Suppressor macrophage (primary cell): Measurements from ENCODE around the gene TET3.
A peak's percentile ranks its signal among the peaks of the same experiment; 100 is the strongest.
"Not testable (repeated sequence)": the region's sequence is repeated elsewhere in the genome, so short reads cannot be mapped to it uniquely, and the experiment has no call there.

ENCODE experiments used
- DNase-seq, 4 experiments: peaks; one replicate each; pipeline ENCODE4 v3.0.0-alpha.2; 2020 to 2022
- total RNA-seq, 17 experiments: gene quantifications; one replicate each; lab custom pipeline; 2026; ENCODE audit warnings: mixed read lengths in 6 of 17, inconsistent platforms in 3 of 17; lab: John Stamatoyannopoulos, UW

TET3 gene
- total RNA-seq, result 34.1 to 179 (median 69.3) reads per million in 17 experiments

DNA sequence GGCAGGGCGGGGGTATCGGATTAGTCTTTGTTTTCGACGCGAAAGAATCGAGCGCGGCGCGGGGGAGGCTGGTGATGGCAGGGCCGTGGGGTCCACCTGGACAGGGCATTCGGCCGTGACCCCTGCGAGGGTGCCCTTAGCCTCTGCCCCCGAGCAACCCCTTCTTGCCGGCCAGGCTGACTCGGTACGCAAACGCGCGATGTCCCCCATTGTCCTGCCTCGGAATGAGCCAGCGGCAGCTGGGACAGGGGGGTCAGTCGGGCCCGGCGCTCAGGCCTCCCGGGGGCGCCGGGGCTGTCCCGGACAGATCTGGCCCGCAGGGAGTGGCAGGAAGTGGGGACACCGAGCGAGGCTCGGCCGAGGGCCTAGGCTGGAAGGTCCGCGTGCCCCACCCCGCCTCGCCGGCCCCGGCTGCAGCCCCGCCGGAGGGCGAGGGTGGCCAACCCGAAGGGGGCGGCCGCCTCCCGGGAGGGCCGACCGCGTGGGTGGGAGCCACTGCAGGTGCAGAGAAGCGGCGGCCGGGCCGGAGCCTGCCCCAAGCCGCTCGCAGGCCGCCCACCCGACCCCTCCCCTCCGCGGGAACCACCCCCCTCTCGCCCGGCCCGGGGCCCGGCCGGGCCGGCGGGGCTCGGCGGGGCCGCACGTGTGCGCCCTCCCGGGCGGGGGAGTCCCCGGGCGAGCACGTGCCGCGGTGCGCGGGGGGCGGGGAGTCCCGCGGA lies at the start of gene TET3:
TSS of gene TET3 (plus strand) at position 708 of the 719 bp plus-strand sequence. CDS start 1,494 bp downstream, outside the sequence.
- peak; percentile 60 to 87 (median 75) for DNase-seq

DNA sequence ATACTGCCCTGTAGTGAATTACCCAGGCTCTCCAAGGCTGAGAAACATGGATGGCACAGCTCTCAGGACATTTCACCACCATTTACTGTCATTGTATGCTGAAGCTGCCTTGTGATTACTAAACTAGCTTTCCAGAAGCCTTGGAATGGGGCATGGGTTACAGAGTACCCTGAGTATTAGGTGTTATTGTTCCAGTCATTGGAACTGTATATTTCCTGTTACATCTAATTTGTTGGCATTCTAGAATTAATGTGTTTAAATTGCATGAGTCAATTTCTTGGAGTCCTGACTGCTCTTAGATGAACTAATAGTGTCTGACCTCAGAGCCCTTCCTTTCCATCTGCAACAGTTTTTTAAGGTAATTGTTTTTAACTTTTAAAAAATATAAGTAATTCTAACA lies 49.1 kb upstream of the TET3 start:
- DNase-seq, result no peak

DNA sequence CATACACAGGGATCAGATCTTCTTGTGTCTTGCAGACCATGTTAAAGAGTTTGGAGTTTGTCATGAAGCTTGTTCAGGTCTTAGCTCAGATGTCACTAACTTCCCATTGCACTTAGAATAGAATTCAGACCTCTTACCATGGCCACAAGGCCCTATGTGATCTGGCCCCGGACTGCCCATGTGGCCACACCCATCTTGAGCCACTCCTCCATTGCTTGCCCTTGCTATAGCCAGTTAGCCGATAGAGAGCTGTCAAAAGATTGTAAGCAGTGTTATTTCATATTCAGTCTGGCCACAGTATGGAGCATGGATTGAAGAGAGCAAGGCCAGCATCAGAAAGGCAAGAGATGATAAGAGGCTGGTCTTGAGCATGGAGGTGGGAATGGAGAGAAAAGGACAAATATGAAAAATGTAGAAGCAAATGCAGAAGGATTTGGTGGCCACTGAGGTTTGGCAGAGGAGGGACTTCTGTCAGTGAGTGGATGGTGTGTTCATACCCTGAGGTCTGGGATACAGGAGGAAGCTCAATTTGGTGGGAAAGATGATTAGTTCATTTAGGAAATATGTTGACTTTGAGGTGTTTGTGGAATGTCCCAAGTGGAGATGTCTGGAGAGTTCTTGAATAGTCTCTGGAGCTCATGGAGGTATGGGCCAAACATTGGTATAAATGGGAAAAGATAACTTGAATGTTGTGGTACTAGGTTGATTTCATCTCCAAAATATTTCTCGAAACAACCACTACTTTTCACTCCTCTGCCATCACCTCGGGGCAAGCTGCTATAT lies 47.4 kb upstream of the TET3 start:
- no peak for DNase-seq

DNA sequence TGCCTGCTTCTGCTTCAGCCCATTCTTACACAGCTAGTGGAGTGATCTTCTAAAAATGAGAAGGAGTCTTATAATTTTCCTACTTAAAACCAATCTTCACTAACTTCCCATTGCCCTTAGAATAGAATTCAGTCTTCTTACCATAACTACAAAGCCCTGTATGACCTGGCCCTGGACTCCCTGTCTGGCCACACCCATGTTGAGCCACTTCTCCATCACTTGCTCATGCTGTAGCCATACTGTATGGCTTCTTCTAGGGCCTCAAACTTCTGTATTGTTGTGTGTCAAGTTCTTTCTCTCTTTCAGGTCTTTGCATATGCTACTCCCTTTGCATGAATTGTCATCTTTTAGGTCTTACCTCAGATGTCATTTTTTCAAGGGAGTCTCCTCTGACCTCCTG lies 46.8 kb upstream of the TET3 start:
- DNase-seq, result no peak

DNA sequence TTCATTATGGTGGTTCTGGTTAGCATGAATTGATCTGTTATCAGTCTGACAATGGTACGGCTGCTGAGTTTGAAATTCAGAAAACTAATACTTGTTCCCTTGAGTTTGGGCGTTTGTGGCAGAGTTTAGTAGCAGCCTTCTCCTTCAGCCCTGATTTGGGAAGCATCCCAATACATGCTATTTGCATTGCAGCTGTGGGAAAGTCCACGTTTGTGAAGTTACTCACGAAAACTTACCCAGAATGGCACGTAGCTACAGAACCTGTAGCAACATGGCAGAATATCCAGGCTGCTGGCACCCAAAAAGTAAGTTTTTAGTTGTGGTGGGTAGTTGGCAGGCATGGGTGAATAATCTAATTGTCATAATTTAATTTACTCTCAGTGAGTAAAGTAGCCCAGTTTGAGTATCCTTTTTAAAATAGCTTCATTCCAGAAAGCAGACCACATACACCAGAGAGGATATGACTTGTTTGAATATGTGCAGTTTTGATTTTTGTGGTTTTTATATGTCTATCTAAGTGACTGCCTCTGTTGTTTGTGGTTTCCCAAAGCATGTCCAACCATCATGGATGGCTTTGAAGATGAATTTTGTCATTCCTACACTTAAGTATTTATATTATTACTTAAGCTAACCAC lies 45.9 kb upstream of the TET3 start:
- no peak for DNase-seq

DNA sequence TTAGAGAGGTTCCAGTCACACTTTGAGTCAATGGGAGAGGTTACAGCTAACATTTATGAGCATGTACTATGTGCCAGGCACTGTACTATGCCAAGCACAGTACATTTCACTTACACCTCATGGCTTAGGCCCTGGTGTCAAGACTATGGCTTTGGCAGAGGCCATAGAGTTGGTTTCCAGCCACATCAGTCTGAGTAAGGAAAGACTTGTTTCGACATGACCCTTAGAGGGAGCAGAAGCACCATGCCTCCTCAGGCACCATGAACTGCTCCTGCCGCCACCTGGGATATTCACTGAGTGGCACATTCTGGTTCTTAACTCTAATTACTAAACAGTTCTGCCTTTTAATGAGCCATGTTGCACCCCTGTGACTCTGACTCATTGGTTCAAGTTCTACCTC lies 45.3 kb upstream of the TET3 start:
- peak; percentile 20 to 59 (median 53) for DNase-seq

DNA sequence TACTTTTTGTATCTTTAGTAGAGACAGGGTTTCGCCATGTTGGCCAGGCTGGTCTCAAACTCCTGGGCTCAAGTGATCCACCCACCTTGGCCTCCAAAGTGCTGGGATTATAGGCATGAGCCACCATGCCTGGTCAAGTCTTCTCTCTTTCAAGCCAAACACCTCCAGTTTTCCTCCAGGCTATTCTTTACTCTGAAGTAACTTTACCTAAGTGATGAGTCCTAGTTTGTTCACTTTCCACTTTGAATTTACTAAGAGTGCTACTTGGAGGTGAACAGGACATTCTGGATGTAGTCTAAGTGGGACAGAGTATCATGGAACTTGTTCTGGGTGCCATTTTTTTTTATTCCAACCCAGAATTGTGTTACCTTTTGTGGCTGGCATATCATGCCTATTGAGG lies 44.6 kb upstream of the TET3 start:
- not testable (repeated sequence) for DNase-seq

DNA sequence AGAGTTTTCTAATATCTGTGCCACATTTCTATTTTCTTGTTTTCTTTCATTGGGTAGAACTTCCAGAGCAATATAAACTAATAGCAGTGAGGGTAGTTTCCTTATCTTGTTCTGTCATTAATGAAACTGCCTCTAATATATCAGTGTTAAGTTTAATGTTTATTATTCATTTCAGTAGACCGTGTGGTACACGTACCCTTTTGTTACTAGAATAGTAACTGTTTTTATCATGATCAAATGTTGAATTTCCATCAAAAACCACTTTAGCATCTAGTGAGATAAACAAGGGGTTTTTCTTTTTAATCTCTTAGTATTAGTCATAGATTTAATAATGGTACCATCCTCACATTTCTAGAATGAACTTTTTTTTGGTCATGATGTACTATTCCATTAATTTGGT lies 42.0 kb upstream of the TET3 start:
- DNase-seq, result no peak

DNA sequence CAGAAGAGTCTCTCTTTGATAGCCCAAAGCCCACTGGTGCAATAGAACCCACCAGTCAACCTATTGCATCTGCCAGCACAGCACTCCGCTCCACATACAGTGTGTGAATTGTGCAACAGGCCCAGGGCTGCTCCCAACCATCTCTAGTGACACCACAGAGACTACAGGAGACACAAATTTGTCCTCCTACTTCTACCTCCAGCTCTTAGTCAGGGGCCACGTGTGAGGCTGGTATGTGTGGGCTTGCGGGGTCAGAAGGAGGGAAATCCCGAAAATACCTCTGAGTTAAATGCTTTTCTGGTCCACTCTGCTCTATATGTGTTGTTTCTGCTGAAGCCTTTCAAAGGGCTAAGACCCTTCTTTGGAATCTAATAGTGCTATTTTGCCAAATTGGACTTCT lies 40.0 kb upstream of the TET3 start:
- DNase-seq, result no peak

DNA sequence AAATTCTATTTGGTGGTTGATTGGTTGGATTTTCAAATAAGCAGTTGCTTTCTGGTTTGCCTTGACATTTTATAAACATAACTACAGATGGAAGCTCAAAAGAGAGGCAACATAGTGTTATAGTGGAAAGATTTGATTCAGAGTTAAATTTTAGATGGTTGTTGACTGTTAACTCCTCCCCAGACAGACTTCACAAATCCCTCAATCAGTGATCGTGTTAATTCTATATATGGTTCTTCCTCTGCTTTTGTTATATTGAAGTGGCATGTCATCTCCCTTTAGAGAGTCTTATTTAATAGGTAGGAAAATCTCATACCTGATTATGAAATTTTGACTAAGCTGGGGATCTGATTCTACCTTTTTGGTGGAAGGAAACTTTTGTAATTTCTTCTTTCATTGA lies 38.5 kb upstream of the TET3 start:
- DNase-seq, result no peak

DNA sequence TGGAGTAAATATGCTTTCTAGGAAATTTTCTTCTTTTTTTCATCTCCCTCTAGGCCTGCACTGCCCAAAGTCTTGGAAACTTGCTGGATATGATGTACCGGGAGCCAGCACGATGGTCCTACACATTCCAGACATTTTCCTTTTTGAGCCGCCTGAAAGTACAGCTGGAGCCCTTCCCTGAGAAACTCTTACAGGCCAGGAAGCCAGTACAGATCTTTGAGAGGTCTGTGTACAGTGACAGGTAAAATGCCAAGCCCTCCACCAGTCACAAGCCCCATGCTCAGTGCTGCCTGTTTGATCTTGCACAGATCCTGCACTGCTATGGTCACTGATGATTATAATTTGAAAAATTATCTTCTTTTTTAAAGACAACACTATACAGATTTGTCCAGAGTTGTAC lies 38.0 kb upstream of the TET3 start:
- no peak for DNase-seq

DNA sequence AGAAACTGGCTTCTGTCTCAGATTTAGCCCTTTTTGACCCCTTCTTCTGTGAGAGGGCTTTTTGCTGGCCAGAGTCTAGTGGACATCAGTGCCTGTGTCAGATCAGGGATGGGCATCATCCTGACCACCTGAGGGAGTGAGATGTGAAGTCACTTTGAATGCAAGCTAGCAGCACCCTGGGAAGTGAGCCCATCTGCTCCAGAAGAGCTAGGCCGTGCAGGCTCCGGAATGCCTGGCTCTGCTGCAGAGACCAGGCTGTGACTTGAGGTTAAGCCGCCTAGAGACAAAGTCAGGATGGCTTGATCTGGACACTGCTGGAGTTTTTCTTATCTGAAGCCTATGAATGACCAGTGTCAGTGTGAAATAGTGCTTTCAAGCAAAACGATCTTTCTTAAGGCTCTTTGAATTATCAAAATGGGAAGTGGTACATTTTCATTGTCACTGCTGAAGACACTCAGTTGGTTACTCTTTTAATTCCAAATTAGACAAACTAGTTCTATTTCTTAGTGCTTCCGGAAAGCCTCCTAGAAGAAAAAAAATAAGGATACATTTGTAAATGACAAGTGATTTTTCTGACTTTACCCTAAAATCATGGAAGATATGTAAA lies 37.2 kb upstream of the TET3 start:
- peak in 1 of 4 experiments; percentile 39 for DNase-seq

DNA sequence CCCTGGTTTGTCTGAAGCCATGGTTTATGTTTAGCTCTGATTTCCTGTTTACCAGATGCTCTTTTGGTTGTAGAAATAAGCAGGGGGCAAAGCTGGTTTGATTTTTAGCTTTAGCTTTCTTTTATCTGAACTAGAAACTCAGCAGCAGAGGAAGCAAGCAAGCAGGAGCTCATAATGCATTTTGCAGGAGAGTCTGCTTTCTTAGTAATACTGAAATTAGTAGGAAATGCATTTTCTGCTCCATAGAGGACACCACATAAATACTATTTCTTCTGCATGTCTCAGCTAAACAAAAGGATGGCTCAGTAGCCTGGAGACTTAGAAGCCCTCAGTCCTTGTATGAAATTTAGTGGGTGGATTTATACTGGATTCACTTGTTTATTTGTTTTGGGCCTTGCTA lies 34.9 kb upstream of the TET3 start:
- DNase-seq, result no peak

DNA sequence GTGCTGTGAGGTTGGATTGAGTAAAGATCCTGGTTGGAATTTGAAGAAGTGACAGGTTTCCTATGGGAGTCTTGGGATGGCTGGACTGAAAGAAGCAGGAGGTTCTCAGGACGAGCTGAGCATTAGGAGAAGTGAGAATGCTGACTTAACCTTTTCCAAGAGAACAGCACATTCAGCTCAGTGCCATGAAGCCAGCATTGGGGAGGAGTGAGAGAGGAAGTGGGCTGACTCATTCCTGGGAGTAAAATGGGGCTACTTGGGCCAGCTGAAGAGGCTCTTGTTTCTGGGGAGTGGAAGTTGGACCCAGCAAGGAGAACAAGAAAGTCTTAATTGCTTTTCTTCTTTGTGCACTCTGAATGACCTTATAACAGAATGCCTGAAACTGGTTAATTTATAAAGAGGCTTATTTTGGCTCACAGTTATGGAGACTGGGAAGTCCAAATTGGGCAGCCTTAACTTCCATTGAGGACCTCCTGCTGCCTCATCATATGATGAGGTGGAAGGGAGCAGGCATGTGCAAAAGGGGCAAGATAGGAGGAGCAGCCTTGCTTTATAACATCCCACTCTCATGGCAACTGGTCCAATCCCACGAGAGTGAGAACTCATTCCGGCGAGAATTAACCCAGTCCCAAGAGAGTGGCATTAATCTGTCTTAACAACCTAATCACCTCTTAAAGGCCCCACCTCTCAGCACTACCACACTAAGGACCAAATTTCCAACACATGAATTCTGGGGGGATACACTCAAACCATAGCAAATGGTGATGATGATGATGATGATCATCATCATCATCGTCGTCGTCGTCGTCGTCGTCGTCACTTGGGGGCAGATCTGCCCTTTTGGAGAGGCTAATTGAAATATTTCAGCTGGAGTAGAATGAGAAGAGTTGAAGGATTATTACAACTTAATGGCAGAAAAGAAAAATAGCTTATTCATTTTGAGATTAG lies 31.9 kb upstream of the TET3 start:
- DNase-seq, result peak; percentile 88 to 95 (median 91)

DNA sequence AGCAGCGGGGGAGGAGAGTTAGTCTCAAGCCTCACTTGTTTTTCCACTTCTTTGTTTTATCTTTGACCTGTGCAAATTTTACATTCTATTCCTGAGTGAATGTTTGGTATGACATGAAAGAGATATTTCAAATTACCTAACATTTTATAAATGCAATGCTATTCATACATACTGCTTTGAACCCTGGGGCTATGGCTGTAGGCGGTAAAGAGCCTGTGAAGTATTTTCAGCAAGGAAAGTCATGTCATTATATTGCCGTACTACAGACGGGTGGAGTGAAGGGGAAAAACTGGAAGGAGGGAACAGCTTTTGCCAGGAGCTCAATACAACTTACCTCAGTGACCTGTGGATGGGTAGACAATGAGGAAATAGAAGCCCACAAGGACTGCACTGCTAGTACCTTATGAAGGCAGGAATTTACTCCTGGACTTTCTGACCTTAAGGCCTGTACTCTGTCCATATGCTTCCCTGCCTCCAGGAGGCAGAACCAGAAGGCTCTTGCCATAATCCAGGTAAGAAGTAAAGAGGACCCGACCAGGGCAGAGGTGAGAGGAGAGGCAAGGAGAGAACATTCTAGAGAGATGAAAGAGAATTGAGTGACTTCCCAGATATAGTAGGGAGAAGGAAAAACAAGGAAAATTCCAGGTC lies 28.4 kb upstream of the TET3 start:
- no peak for DNase-seq

DNA sequence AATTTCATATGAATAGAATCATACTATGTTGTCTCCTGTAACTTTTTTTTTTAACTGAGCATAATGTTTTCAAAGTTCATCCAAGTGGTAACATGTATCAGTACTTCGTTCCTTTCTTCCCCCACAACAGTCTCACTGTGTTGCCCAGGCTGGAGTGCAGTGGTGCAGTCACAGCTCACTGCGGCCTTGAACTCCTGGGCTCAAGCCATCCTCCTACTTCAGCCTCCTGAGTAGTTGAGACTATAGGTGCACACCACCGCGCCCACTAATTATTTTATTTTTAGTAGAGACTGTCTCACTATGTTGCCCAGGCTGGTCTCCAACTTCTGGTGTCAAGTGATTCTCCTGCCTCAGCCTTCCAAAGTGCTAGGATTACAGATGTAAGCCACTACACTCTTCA lies 23.4 kb upstream of the TET3 start:
- no peak for DNase-seq

DNA sequence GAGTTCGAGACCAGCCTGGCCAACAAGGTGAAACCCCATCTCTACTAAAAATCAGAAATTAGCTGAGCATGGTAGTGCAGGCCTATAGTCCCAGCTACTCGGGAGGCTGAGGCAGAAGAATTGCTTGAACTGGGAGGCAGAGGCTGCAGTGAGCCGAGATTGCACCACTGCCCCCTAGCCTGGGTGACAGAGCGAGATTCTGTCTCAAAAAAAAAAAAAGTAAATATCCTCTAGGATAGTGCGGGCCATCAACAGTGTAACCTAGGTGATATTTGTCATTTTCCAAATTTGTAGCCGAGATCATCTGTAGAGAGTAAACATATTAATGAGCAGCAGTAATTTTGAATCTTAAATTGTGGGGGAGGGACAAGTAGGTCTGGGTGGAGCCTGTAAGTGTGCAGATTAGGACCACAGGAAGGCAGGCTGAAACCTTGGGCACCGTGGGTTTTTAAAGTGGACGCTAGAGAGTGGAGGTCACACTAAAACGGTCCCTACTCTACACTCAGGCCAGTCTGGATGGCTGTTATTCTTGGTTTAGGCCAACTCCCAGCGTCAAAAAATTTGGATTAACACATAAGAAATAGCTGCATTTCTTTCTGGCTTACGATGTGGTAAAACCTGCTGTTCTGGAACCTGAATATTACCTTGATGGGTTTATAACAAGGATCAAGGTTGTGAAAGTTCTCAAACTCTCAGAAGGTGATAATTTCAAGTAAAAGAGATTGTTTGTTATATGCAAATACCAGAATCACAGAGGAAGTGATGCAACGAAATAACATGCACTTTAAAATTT lies 22.7 kb upstream of the TET3 start:
- DNase-seq, result no peak

DNA sequence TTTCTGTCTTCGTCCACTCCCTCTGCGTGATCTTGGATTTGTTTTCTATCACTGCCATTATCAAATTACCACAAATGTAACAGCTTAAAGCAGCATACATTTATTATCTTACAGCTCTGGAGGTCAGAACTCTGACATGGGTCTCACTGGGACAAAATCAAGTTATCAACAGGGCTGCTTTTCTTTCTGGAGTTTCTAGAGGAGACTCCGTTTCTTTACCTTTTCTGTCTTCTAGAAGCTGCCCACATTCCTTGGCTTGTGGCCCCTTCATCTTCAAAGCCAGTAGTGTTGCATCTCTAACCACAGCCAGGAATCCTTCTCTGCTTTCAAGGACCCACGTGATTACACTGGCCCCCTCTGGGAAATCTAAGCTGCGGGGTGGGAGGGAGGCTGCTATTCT lies 21.9 kb upstream of the TET3 start:
- no peak for DNase-seq

DNA sequence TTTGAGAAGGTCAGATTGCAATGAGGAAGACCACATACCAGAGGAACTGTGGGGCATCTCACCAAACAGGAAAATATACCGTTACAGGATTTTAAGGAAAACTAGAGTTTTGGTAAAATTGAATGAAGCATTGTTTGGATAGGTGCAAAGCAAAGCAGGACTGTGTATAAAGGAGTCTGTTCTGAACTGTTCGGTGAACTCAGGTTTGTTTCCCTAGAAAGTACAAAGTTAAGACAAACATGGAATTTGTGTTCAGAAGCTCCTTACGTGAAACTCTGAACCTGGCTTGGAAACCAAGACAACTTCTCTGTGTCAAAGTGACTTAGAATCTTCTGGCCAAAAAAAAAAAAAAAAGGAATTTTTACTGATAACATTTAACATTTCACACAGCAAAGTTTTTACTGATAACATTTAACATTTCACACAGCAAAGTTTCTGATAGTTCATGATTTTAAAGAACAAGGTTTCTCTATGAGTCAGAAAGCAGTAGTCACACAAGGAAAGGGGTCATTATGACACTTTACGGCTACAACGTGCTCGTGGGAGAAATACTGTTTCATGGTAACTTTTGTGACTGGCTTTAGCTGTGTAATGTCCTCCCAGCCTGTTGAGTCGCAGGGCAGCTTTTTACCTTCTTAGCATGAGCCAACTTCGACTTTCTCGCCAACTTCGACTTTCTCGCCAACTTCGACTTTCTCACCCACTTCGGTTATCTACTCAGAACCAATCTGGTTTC lies 21.2 kb upstream of the TET3 start:
- DNase-seq, result peak; percentile 24 to 61 (median 38)

DNA sequence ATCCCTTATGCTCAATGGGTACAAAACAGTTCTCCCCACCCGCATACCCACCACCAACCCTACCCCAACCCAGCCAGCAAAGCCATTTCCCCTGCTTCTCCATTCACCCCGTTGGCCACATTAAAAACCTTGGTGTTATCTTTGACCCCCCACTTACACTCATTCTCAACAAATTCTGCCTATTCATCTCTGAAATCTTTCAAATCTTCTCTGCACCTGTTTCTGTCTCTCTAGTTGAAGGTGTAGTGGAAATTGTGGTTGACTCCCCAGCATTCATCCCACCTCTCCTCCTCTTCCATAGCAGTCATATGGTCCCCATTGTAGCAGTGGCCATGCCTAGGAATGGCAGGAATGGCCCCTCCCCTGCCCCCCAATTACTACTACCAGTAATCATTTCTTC lies 20.5 kb upstream of the TET3 start:
- DNase-seq, result no peak
